K562 (cell line): ENCODE results near the gene HELZ. TPM values are rescaled to one million over a fixed set of nuclear protein-coding genes. Genes with fewer than 3 reads are reported as not detected.

Experiments used
- ATAC-seq: fragments of 200-7000 bp; cut with Tn5 transposase; 3 replicates; pipeline ENCODE4 v1.9.1; 2020; ENCODE audit warnings: moderate library complexity
- BruUV-seq: library from RNA; stranded (reverse); fragments of 400-500 nt; replicated peaks from 2 replicates; lab custom pipeline; 2021; lab: Mats Ljungman, UMichigan
- CTCF ChIA-PET: fragments of 300-600 bp; formaldehyde crosslinking; extraction: SDS; loops from one replicate; lab custom pipeline; 2021; ENCODE audit warnings: low intra/inter-chr PET ratio; lab: Yijun Ruan, JAX
- POLR2A ChIA-PET: fragments of 300-600, 350-650 bp; sonication (Branson Sonifier 250); formaldehyde crosslinking; extraction: SDS; loops from one replicate; lab custom pipeline; 2021; ENCODE audit warnings: antibody characterized with exemption, inconsistent platforms; lab: Yijun Ruan, JAX
- DNase-seq, 4 experiments: peaks; one replicate each; pipeline versions ENCODE4 v3.0.0 to v3.0.0-alpha.2; 2011 to 2018; ENCODE audit warnings: low spot score in 3 of 4, mixed read lengths in 3 of 4; ENCODE audit errors: extremely low read depth in 1 of 4
- FAIRE-seq: peaks from 2 replicates; lab custom pipeline; 2011; peaks lifted over from hg19 to GRCh38; lab: Jason Lieb, UNC
- H2AFZ ChIP-seq: 2 replicates; pipeline ENCODE4 v1.6.0; 2011; ENCODE audit warnings: low read depth, low read length, control low read depth, inconsistent platforms
- H3K27ac ChIP-seq: fragments of 200-600 bp; 3 replicates; pipeline ENCODE4 v1.8.0; 2011; ENCODE audit warnings: low read depth, mild to moderate bottlenecking, control low read depth, inconsistent platforms, low read length, moderate library complexity, mixed read lengths; ENCODE audit errors: extremely low read depth
- H3K27me3 ChIP-seq, 2 experiments: fragments of 300-600 bp in 1 of 2; 2 replicates in 1 of 2; 3 replicates in 1 of 2; pipeline versions ENCODE4 v1.6.0 to v1.8.0; 2011; ENCODE audit warnings: inconsistent platforms in 2 of 2, low read length in 2 of 2, mild to moderate bottlenecking in 1 of 2, mixed read lengths in 1 of 2, moderate library complexity in 1 of 2; ENCODE audit not compliant: control insufficient read depth in 2 of 2, insufficient read depth in 2 of 2
- H3K36me3 ChIP-seq: fragments of 300-600 bp; 3 replicates; pipeline ENCODE4 v1.8.0; 2011; ENCODE audit warnings: mild to moderate bottlenecking, low read length, inconsistent platforms; ENCODE audit not compliant: control insufficient read depth, insufficient read depth
- H3K4me1 ChIP-seq, 2 experiments: fragments of 200-600 bp in 1 of 2; replicated peaks in 1 of 2; 2 replicates in 1 of 2; 3 replicates in 1 of 2; pipeline versions ENCODE4 v1.5.1 to v1.8.0; 2011; ENCODE audit warnings: inconsistent platforms in 2 of 2, low read length in 2 of 2, mild to moderate bottlenecking in 1 of 2, mixed read lengths in 1 of 2, moderate library complexity in 1 of 2; ENCODE audit not compliant: control insufficient read depth in 2 of 2, insufficient read depth in 2 of 2
- H3K4me2 ChIP-seq: 2 replicates; pipeline ENCODE4 v1.6.1; 2011; ENCODE audit warnings: low read length, control low read depth, inconsistent platforms, mixed read lengths; ENCODE audit not compliant: insufficient read depth
- H3K4me3 ChIP-seq: fragments of 200-600 bp; sonication (generic), shearing (Covaris generic); 2 replicates; pipeline ENCODE4 v1.5.1; 2016; ENCODE audit warnings: control low read depth, inconsistent platforms
- H3K79me2 ChIP-seq: fragments of 200-600 bp; 3 replicates; pipeline ENCODE4 v1.8.0; 2011; ENCODE audit warnings: low read length, inconsistent platforms; ENCODE audit not compliant: control insufficient read depth, insufficient read depth
- H3K9ac ChIP-seq, 2 experiments: 2 replicates each; pipeline versions ENCODE4 v1.6.0 to v1.6.1; 2011; ENCODE audit warnings: low read depth in 2 of 2, low read length in 2 of 2, control low read depth in 1 of 2, inconsistent platforms in 1 of 2, mild to moderate bottlenecking in 1 of 2, mixed read lengths in 1 of 2; ENCODE audit not compliant: insufficient read depth in 1 of 2
- H3K9me1 ChIP-seq: one replicate; pipeline ENCODE4 v1.6.0; 2011; ENCODE audit warnings: inconsistent platforms, mild to moderate bottlenecking, low read length, moderate library complexity; ENCODE audit not compliant: control insufficient read depth, insufficient read depth
- H3K9me3 ChIP-seq: replicated peaks from 2 replicates; pipeline ENCODE4 v1.5.1; 2011; ENCODE audit warnings: low read depth, low read length, inconsistent platforms; ENCODE audit not compliant: control insufficient read depth, insufficient read depth
- H4K20me1 ChIP-seq: replicated peaks from 2 replicates; pipeline ENCODE4 v1.6.1; 2011; ENCODE audit warnings: low read length, inconsistent platforms, mixed read lengths; ENCODE audit not compliant: control insufficient read depth, insufficient read depth
- BHLHE40 ChIP-seq: IDR thresholded peaks from 2 replicates; pipeline ENCODE4 v1.6.1; 2011; ENCODE audit warnings: low read length, improper control_type of control experiment
- CHD1 ChIP-seq: fragments of 200-600 bp; sonication (generic); IDR thresholded peaks from one replicate; pipeline ENCODE4 v1.6.1; 2012; ENCODE audit warnings: mild to moderate bottlenecking, moderate library complexity, low read length, inconsistent platforms
- DPF2 ChIP-seq: fragments of 450-650 bp; IDR thresholded peaks from 2 replicates; pipeline ENCODE4 v1.6.1; 2016
- GABPA ChIP-seq: fragments of 200-800 bp; sonication (Bioruptor generic); conservative IDR thresholded peaks from 2 replicates; pipeline ENCODE4 v1.6.1; 2016; ENCODE audit warnings: low read depth, missing genetic modification characterization, missing compliant biosample characterization
- JUND ChIP-seq, 2 experiments: IDR thresholded peaks; 2 replicates in 1 of 2; 3 replicates in 1 of 2; pipeline ENCODE4 v1.6.1; 2011; ENCODE audit warnings: borderline replicate concordance in 2 of 2, low read depth in 2 of 2, low read length in 2 of 2, improper control_type of control experiment in 1 of 2, missing biosample characterization in 1 of 2, missing genetic modification characterization in 1 of 2, missing genetic modification reagents in 1 of 2
- RFX7 ChIP-seq: fragments of 250-450 bp; sonication (Bioruptor Pico); IDR thresholded peaks from 2 replicates; pipeline ENCODE4 v1.5.1; 2021; ENCODE audit warnings: mild to moderate bottlenecking
- SAFB2 ChIP-seq: fragments of 200-400 bp; formaldehyde crosslinking; IDR thresholded peaks from 2 replicates; pipeline ENCODE4 v1.6.1; 2018; ENCODE audit warnings: borderline replicate concordance, low read length, low read depth, moderate library complexity; ENCODE audit not compliant: severe bottlenecking
- SFPQ ChIP-seq: fragments of 200-400 bp; formaldehyde crosslinking; IDR thresholded peaks from 2 replicates; pipeline ENCODE4 v1.6.1; 2017; ENCODE audit warnings: mild to moderate bottlenecking, low read depth, low read length, moderate library complexity
- TGIF2 ChIP-seq: sonication (generic); formaldehyde crosslinking; IDR thresholded peaks from 2 replicates; pipeline ENCODE4 v1.8.1; 2022; ENCODE audit warnings: mild to moderate bottlenecking, missing genetic modification reagents, moderate library complexity
- ZNF197 ChIP-seq: fragments of 200-800 bp; sonication (Bioruptor generic); IDR thresholded peaks from 2 replicates; pipeline ENCODE4 v1.6.1; 2016; ENCODE audit warnings: low read depth, missing genetic modification characterization, missing compliant biosample characterization
- ZNF431 ChIP-seq: sonication (generic); formaldehyde crosslinking; IDR thresholded peaks from 2 replicates; pipeline ENCODE4 v1.8.0; 2022; ENCODE audit warnings: mild to moderate bottlenecking, missing genetic modification reagents
- WGBS: fragments of 100-300 bp; shearing (Covaris generic); methylation state at CpG from one replicate; pipeline ENCODE4 v1.1.6; 2016; ENCODE audit warnings: low coverage, mixed read lengths; ENCODE audit not compliant: insufficient coverage; ENCODE audit errors: missing lambda C conversion rate; 5-methylcytosine and 5-hydroxymethylcytosine counted together
- in situ Hi-C: fragments of 300-500 bp; cut with MboI; formaldehyde crosslinking; loops from 4 replicates; pipeline ENCODE4 v1.15.0; 2018; ENCODE audit warnings: inconsistent platforms, mixed read lengths
- intact Hi-C: fragments of 100-400 bp; cut with micrococcal nuclease; formaldehyde crosslinking; loops from 2 replicates; pipeline ENCODE4 v1.14.2; 2022
- polyA plus RNA-seq, 8 experiments: library from polyadenylated mRNA; depleted of rRNA in 4 of 8; stranded (reverse) in 5 of 8; unstranded in 3 of 8; fragments of >200 nt; fragmentation: Nextera tagmentation in 2 of 8; fragmentation: Illumina TruSeq in 1 of 8; extraction: Ambion mirVana in 2 of 8; extraction: Trizol in 1 of 8; gene quantifications; 2 replicates each; pipeline versions ENCODE4 v1.2.1 to v1.2.3, GENCODE V29; 2011 to 2014; ENCODE audit warnings: inconsistent platforms in 1 of 8, missing spikeins in 1 of 8
- total RNA-seq, 7 experiments: library from RNA; depleted of rRNA in 6 of 7; stranded (reverse); fragments of >200 nt in 6 of 7; fragmentation: Illumina TruSeq in 2 of 7; extraction: Trizol in 2 of 7; gene quantifications; 2 replicates each; pipeline versions ENCODE4 v1.2.1 to v1.2.3, GENCODE V29; 2011 to 2021; ENCODE audit warnings: low replicate concordance in 1 of 7
- TF ChIP-seq, protein P1 (sequence below): IDR thresholded peaks from 2 replicates; pipeline ENCODE4 v1.6.1; 2011; ENCODE audit not compliant: insufficient read length; ENCODE audit errors: extremely low read depth
- TF ChIP-seq, protein P2 (sequence below): sonication (generic); formaldehyde crosslinking; IDR thresholded peaks from 2 replicates; pipeline ENCODE4 v1.8.1; 2023; ENCODE audit warnings: mild to moderate bottlenecking, missing genetic modification reagents, moderate library complexity
- TF ChIP-seq, protein P3 (sequence below): fragments of 450-650 bp; IDR thresholded peaks from 2 replicates; pipeline ENCODE4 v1.6.1; 2017; ENCODE audit warnings: antibody characterized with exemption, mild to moderate bottlenecking

The HELZ gene
- total and polyA plus RNA-seq, 9 of the 15 experiments (the other 6 are each of a cell fraction or from before 2014, with no cell fraction given), result 5.2 to 39.8 (median 17.3) TPM

GRCh38 chr17:67079491-67079890 lies 165.5 kb downstream of the HELZ start:
- WGBS, result 98% methylated on average over 2 of the region's 2 CpGs
- intact Hi-C loops, result no loop called here
- POLR2A ChIA-PET, result no interaction called here
- H3K36me3 ChIP-seq, result peaks cover 42% of the 10 kb centered on the region
- ATAC-seq, result no peak
- no peak for FAIRE-seq
- H3K9me3 ChIP-seq, result no peaks in the 10 kb centered on the region
- TF ChIP-seq ZNF197 (CRISPR knock-in tag) (no peak), CHD1 (no peak), DPF2 (no peak), SAFB2 (no peak), TGIF2 (CRISPR knock-in tag) (no peak), GABPA (no peak), BHLHE40 (no peak), ZNF431 (no peak), RFX7 (CRISPR knock-in tag) (no peak), JUND (IDR thresholded peaks at IDR 0.05; ENCODE audit: borderline replicate concordance, low read depth, low read length) (no peak), JUND (tag; IDR thresholded peaks at IDR 0.05; ENCODE audit: borderline replicate concordance, low read depth, low read length) (no peak), SFPQ (no peak)
- TF ChIP-seq, protein P1, sequence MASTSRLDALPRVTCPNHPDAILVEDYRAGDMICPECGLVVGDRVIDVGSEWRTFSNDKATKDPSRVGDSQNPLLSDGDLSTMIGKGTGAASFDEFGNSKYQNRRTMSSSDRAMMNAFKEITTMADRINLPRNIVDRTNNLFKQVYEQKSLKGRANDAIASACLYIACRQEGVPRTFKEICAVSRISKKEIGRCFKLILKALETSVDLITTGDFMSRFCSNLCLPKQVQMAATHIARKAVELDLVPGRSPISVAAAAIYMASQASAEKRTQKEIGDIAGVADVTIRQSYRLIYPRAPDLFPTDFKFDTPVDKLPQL, result no peak
- TF ChIP-seq, protein P2, sequence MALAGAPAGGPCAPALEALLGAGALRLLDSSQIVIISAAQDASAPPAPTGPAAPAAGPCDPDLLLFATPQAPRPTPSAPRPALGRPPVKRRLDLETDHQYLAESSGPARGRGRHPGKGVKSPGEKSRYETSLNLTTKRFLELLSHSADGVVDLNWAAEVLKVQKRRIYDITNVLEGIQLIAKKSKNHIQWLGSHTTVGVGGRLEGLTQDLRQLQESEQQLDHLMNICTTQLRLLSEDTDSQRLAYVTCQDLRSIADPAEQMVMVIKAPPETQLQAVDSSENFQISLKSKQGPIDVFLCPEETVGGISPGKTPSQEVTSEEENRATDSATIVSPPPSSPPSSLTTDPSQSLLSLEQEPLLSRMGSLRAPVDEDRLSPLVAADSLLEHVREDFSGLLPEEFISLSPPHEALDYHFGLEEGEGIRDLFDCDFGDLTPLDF (CRISPR knock-in tag), result no peak
- TF ChIP-seq, protein P3, sequence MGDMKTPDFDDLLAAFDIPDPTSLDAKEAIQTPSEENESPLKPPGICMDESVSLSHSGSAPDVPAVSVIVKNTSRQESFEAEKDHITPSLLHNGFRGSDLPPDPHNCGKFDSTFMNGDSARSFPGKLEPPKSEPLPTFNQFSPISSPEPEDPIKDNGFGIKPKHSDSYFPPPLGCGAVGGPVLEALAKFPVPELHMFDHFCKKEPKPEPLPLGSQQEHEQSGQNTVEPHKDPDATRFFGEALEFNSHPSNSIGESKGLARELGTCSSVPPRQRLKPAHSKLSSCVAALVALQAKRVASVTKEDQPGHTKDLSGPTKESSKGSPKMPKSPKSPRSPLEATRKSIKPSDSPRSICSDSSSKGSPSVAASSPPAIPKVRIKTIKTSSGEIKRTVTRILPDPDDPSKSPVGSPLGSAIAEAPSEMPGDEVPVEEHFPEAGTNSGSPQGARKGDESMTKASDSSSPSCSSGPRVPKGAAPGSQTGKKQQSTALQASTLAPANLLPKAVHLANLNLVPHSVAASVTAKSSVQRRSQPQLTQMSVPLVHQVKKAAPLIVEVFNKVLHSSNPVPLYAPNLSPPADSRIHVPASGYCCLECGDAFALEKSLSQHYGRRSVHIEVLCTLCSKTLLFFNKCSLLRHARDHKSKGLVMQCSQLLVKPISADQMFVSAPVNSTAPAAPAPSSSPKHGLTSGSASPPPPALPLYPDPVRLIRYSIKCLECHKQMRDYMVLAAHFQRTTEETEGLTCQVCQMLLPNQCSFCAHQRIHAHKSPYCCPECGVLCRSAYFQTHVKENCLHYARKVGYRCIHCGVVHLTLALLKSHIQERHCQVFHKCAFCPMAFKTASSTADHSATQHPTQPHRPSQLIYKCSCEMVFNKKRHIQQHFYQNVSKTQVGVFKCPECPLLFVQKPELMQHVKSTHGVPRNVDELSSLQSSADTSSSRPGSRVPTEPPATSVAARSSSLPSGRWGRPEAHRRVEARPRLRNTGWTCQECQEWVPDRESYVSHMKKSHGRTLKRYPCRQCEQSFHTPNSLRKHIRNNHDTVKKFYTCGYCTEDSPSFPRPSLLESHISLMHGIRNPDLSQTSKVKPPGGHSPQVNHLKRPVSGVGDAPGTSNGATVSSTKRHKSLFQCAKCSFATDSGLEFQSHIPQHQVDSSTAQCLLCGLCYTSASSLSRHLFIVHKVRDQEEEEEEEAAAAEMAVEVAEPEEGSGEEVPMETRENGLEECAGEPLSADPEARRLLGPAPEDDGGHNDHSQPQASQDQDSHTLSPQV, result no peak
- TF ChIP-seq, all 486 proteins: peak for 0
- H3K4me3 ChIP-seq, result no peak overlapping the region
- CTCF ChIA-PET, result interaction anchor here (0.6 kb wide), 1 partner anchor 69 kb away, joined by 3 read pairs; no protein-coding TSS in a partner anchor
- H4K20me1 ChIP-seq, result no peaks in the 10 kb centered on the region
- H2AFZ ChIP-seq, result no peak overlapping the region
- no peak overlapping the region for H3K9ac ChIP-seq
- in situ Hi-C loops, result no loop called here
- no peaks in the 10 kb centered on the region for H3K27me3 ChIP-seq
- H3K4me2 ChIP-seq, result no peak overlapping the region
- H3K9me1 ChIP-seq, result no peaks in the 10 kb centered on the region
- H3K27ac ChIP-seq, result no peak overlapping the region
- no peaks in the 10 kb centered on the region for H3K4me1 ChIP-seq
- DNase-seq, result no peak
- H3K79me2 ChIP-seq, result no peaks in the 10 kb centered on the region
- no TSS peak for BruUV-seq
